ENCODE measurements around the gene SYT1. TPM values are rescaled to one million over a fixed set of nuclear protein-coding genes. Genes with fewer than 3 reads are reported as not detected.

SYT1 gene
- total and polyA plus RNA-seq, 2 donors (not counting 1 experiment from before 2014, with no cell fraction given) = 0.90 to 2.1 TPM

DNA sequence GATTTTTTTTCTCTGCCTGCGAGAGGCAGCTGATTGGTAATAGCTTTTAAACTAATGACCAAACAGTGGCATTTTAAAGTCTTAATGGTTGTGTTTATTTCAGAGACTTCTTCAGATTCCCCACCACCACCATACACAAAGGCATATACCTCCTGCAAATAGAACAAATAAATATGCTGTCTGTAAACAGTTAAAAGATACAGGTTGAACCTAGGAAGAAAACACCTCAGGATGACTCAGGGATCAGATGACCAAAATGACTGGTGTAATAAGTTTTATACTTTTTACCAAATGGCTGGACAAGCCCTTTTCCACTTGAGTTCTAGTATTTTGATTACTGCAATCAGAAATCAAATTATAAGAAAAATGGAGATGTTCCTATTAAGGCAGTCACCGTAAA lies 462.1 kb downstream of the SYT1 start:
- Histone ChIP-seq H3K4me1 (ENCODE audit: control insufficient read depth, extremely low read depth, insufficient read depth, low read length) (no peaks in the 10 kb centered on the region), H3K9ac (ENCODE audit: insufficient read depth, low read length) (no peak overlapping the region), H3K36me3 (ENCODE audit: control insufficient read depth, insufficient read depth, low read length) (no peaks in the 10 kb centered on the region), H3K27ac (ENCODE audit: insufficient read depth, low read length) (no peak overlapping the region), H2AFZ (ENCODE audit: low read length) (no peak overlapping the region), H4K20me1 (ENCODE audit: control insufficient read depth, extremely low read depth, insufficient read depth, low read length) (no peaks in the 10 kb centered on the region), H3K27me3 (ENCODE audit: control insufficient read depth, insufficient read depth, low read length) (no peaks in the 10 kb centered on the region), H3K9me3 (ENCODE audit: control insufficient read depth, insufficient read depth, low read depth, low read length) (no peaks in the 10 kb centered on the region), H3K79me2 (ENCODE audit: control insufficient read depth, insufficient read depth, low read length) (no peaks in the 10 kb centered on the region), H3K4me3 (replicated peaks in 1 of 4; ENCODE audit: control extremely low read depth in 1 of 4, insufficient read depth in 1 of 4, low read depth in 3 of 4, low read length in 4 of 4) (no peak overlapping the region), H3K4me2 (ENCODE audit: extremely low read depth, insufficient read depth, low read length) (no peak overlapping the region)
- DNase-seq (ENCODE audit: low read depth in 2 of 2) = no peak
- TF ChIP-seq, protein P1, sequence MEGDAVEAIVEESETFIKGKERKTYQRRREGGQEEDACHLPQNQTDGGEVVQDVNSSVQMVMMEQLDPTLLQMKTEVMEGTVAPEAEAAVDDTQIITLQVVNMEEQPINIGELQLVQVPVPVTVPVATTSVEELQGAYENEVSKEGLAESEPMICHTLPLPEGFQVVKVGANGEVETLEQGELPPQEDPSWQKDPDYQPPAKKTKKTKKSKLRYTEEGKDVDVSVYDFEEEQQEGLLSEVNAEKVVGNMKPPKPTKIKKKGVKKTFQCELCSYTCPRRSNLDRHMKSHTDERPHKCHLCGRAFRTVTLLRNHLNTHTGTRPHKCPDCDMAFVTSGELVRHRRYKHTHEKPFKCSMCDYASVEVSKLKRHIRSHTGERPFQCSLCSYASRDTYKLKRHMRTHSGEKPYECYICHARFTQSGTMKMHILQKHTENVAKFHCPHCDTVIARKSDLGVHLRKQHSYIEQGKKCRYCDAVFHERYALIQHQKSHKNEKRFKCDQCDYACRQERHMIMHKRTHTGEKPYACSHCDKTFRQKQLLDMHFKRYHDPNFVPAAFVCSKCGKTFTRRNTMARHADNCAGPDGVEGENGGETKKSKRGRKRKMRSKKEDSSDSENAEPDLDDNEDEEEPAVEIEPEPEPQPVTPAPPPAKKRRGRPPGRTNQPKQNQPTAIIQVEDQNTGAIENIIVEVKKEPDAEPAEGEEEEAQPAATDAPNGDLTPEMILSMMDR (conservative IDR thresholded peaks at IDR 0.05 in 1 of 2, IDR thresholded peaks at IDR 0.05 in 1 of 2; ENCODE audit: low read depth in 1 of 2, low read length in 2 of 2) = no peak

DNA sequence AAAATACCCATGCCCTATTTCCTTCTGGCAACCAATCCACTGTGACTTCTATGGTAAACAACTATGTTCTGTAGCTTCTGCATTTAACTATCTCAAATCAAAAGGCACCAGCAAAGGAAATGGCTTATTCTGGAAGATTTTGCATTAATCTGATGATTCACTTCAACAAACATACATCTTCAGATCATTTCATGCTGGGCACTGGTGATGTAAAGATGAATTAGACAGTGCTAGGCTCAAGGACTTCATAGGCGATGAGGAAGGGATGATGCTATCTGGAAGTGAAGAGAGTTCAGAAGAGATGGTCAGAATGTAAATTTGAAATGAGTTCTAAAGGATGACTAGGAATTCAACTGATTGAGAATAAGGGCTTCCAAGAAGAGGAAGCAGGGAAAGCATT lies 462.9 kb downstream of the SYT1 start:
- Histone ChIP-seq H3K79me2 (ENCODE audit: control insufficient read depth, insufficient read depth, low read length) (no peaks in the 10 kb centered on the region), H3K9me3 (ENCODE audit: control insufficient read depth, insufficient read depth, low read depth, low read length) (no peaks in the 10 kb centered on the region), H3K4me2 (ENCODE audit: extremely low read depth, insufficient read depth, low read length) (no peak overlapping the region), H3K9ac (ENCODE audit: insufficient read depth, low read length) (no peak overlapping the region), H2AFZ (ENCODE audit: low read length) (no peak overlapping the region), H3K36me3 (ENCODE audit: control insufficient read depth, insufficient read depth, low read length) (no peaks in the 10 kb centered on the region), H4K20me1 (ENCODE audit: control insufficient read depth, extremely low read depth, insufficient read depth, low read length) (no peaks in the 10 kb centered on the region), H3K4me3 (replicated peaks in 1 of 4; ENCODE audit: control extremely low read depth in 1 of 4, insufficient read depth in 1 of 4, low read depth in 3 of 4, low read length in 4 of 4) (no peak overlapping the region), H3K27me3 (ENCODE audit: control insufficient read depth, insufficient read depth, low read length) (no peaks in the 10 kb centered on the region), H3K27ac (ENCODE audit: insufficient read depth, low read length) (no peak overlapping the region), H3K4me1 (ENCODE audit: control insufficient read depth, extremely low read depth, insufficient read depth, low read length) (no peaks in the 10 kb centered on the region)
- TF ChIP-seq EZH2 (IDR thresholded peaks at IDR 0.05; ENCODE audit: low read length, missing control alignments) = no peak
- TF ChIP-seq, protein P1 (conservative IDR thresholded peaks at IDR 0.05 in 1 of 2, IDR thresholded peaks at IDR 0.05 in 1 of 2; ENCODE audit: low read depth in 1 of 2, low read length in 2 of 2) = no peak
- no peak for DNase-seq (ENCODE audit: low read depth in 2 of 2)

DNA sequence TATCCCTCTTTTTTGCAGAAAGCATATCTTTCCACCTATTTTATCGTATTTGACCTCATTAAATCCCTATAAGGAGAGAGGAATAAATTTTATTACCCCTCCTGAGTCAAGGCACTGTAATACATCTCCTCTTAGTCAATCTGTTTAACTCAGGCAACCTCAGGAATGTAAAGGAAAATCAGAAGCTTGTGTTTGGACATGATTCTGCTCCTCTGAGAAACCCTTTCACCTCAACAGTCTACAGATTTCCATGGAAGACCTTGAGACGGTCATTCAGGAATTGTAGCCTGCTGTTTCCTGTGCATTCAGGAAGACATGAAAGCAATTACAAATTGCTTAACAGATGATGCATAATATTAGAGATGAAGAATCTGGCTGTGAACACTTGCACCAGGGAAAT lies 465.4 kb downstream of the SYT1 start:
- no peaks in the 10 kb centered on the region for H3K9me3 ChIP-seq (ENCODE audit: control insufficient read depth, insufficient read depth, low read depth, low read length)
- no peaks in the 10 kb centered on the region for H3K79me2 ChIP-seq (ENCODE audit: control insufficient read depth, insufficient read depth, low read length)
- no peaks in the 10 kb centered on the region for H3K27me3 ChIP-seq (ENCODE audit: control insufficient read depth, insufficient read depth, low read length)
- no peaks in the 10 kb centered on the region for H3K4me1 ChIP-seq (ENCODE audit: control insufficient read depth, extremely low read depth, insufficient read depth, low read length)
- no peak overlapping the region for H2AFZ ChIP-seq (ENCODE audit: low read length)
- H4K20me1 ChIP-seq (ENCODE audit: control insufficient read depth, extremely low read depth, insufficient read depth, low read length) = no peaks in the 10 kb centered on the region
- H3K4me3 ChIP-seq (replicated peaks in 1 of 4; ENCODE audit: control extremely low read depth in 1 of 4, insufficient read depth in 1 of 4, low read depth in 3 of 4, low read length in 4 of 4) = no peak overlapping the region
- no peaks in the 10 kb centered on the region for H3K36me3 ChIP-seq (ENCODE audit: control insufficient read depth, insufficient read depth, low read length)
- no peak overlapping the region for H3K4me2 ChIP-seq (ENCODE audit: extremely low read depth, insufficient read depth, low read length)
- no peak overlapping the region for H3K27ac ChIP-seq (ENCODE audit: insufficient read depth, low read length)
- TF ChIP-seq, protein P1 (conservative IDR thresholded peaks at IDR 0.05 in 1 of 2, IDR thresholded peaks at IDR 0.05 in 1 of 2; ENCODE audit: low read depth in 1 of 2, low read length in 2 of 2) = no peak
- TF ChIP-seq EZH2 (IDR thresholded peaks at IDR 0.05; ENCODE audit: low read length, missing control alignments) = no peak
- no peak overlapping the region for H3K9ac ChIP-seq (ENCODE audit: insufficient read depth, low read length)
- DNase-seq (ENCODE audit: low read depth in 2 of 2) = peak in 1 of 2 donors; percentile 50
